Hematopoietic multipotent progenitor cell (in vitro differentiated cells): ENCODE results near the gene VPS13C. TPM values are rescaled to one million over a fixed set of nuclear protein-coding genes. Genes with fewer than 3 reads are reported as not detected.
"Not testable (repeated sequence)": the region's sequence is repeated elsewhere in the genome, so short reads cannot be mapped to it uniquely, and the experiment has no call there.

Experiments used
- DNase-seq, 3 donors: peaks; one replicate each; pipeline ENCODE4 v3.0.0-alpha.2; 2011 to 2015; ENCODE audit warnings: low read depth in 2 of 3, low spot score in 2 of 3
- total RNA-seq: library from RNA; depleted of rRNA; stranded (reverse); fragments of >200 nt; gene quantifications from one replicate; pipeline ENCODE4 v1.2.3, GENCODE V29; 2012

Gene VPS13C
- total RNA-seq, 1 donor = 54.9 TPM

- DNase-seq = peak in 2 of 3 donors; percentile 29 to 60
These were observed 11.6 kb upstream of the VPS13C start for GRCh38 chr15:62071711-62072308.

GRCh38 chr15:62069551-62069950, 9.3 kb upstream of the VPS13C start:
- DNase-seq = no peak

- DNase-seq = peak in 1 of 3 donors; percentile 11
These were observed 8.5 kb upstream of the VPS13C start for GRCh38 chr15:62068810-62069167.

GRCh38 chr15:62068071-62068809, 8.0 kb upstream of the VPS13C start:
- peak in 2 of 3 donors; percentile 4 to 38 for DNase-seq

GRCh38 chr15:62067448-62068044, 7.3 kb upstream of the VPS13C start:
- DNase-seq = no peak

- peak in 2 of 3 donors; percentile 36 to 56 for DNase-seq
These were observed 6.6 kb upstream of the VPS13C start, which contains the start of gene C2CD4A for GRCh38 chr15:62066663-62067447. Gene C2CD4A, plus strand, starts transcription at chr15:62066977. Its CDS starts 637 bp downstream, at chr15:62067614.

- DNase-seq = no peak
These were observed 3.8 kb upstream of the VPS13C start for GRCh38 chr15:62063825-62064635.

GRCh38 chr15:62060896-62061280, 641 bp upstream of the VPS13C start:
- peak in 1 of 3 donors; percentile 30 for DNase-seq

- DNase-seq = peak in 2 of 3 donors; percentile 78 to 88
These were observed 483 bp downstream of the VPS13C start for GRCh38 chr15:62059816-62060112.

- peak in 1 of 3 donors; percentile 19 for DNase-seq
These were observed 985 bp downstream of the VPS13C start for GRCh38 chr15:62059108-62059815.

GRCh38 chr15:62058327-62059028, 1.8 kb downstream of the VPS13C start:
- DNase-seq = no peak

- DNase-seq = no peak
These were observed 2.8 kb downstream of the VPS13C start for GRCh38 chr15:62057341-62057980.

GRCh38 chr15:62054979-62055378, 5.3 kb downstream of the VPS13C start:
- DNase-seq = no peak

- DNase-seq = no peak
These were observed 6.7 kb downstream of the VPS13C start for GRCh38 chr15:62053439-62054085.

- DNase-seq = no peak
These were observed 7.5 kb downstream of the VPS13C start for GRCh38 chr15:62052713-62053112.

- DNase-seq = no peak
These were observed 9.1 kb downstream of the VPS13C start for GRCh38 chr15:62051166-62051565.

- no peak for DNase-seq
These were observed 10.1 kb downstream of the VPS13C start for GRCh38 chr15:62050115-62050514.

GRCh38 chr15:62048254-62048653, 12.0 kb downstream of the VPS13C start:
- DNase-seq = not testable (repeated sequence)
